ENCODE results near the gene TPX2.
A peak's percentile ranks its signal among the peaks of the same experiment; 100 is the strongest.
"Not testable (repeated sequence)": the region's sequence is repeated elsewhere in the genome, so short reads cannot be mapped to it uniquely, and the experiment has no call there.

Gene TPX2

GRCh38 chr20:31723319-31724078, 15.6 kb upstream of the TPX2 start:
- TF ChIP-seq CTCF (conservative IDR thresholded peaks at IDR 0.05; ENCODE audit: low read depth, low read length): peak; percentile 91
- peak overlapping the region; percentile 74 for H3K4me3 ChIP-seq (ENCODE audit: low read length)
- peak; percentile 91 for DNase-seq (ENCODE audit: low read depth)

GRCh38 chr20:31731321-31731717, 7.8 kb upstream of the TPX2 start:
- DNase-seq (ENCODE audit: low read depth): no peak
- H3K4me3 ChIP-seq (ENCODE audit: low read length): no peak overlapping the region
- TF ChIP-seq CTCF (conservative IDR thresholded peaks at IDR 0.05; ENCODE audit: low read depth, low read length): no peak

DNA sequence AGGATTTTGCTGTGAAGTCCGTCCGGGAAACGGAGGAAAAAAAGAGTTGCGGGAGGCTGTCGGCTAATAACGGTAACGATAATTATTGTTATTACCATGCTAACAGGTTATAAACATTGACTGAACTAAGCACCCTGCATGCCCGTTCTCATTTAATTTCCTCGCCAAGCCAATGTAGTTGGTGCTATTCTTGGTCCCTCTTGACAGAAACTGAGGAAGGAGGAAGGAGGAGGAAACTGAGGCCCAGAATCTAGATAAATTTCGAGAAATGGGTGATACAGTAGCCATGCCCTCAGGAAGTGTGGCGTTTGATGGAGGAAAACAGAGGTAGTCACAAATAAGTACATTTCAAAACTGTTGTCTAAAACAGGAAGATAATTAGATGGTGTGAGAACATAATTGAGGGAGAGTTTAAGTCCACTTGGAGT, 474 bp downstream of the TPX2 start:
- no peak for TF ChIP-seq CTCF (conservative IDR thresholded peaks at IDR 0.05; ENCODE audit: low read depth, low read length)
- DNase-seq (ENCODE audit: low read depth): no peak
- peak overlapping the region; percentile 86 for H3K4me3 ChIP-seq (ENCODE audit: low read length)

DNA sequence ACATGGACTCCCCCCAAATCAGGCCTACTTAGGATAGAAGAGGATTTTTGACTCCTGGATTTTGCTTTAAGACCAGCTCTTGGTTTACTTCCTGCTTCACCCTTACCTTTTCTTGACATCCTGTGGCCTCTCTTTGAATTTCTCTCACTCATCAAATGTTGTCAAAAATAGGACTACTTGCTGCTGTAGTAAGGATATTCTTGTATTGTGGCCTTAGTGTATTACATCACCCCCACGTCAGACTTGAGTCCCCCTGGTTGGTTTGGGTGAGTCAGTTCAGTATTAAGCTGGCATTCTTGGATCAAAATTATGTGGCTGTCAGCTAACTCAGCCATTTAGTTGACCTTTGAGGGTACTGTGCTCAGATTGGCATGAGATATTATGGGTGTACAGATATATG, 1.1 kb downstream of the TPX2 start:
- DNase-seq (ENCODE audit: low read depth): peak; percentile 70
- peak overlapping the region; percentile 86 for H3K4me3 ChIP-seq (ENCODE audit: low read length)
- TF ChIP-seq CTCF (conservative IDR thresholded peaks at IDR 0.05; ENCODE audit: low read depth, low read length): no peak

- H3K4me3 ChIP-seq (ENCODE audit: low read length): peak overlapping the region; percentile 86
- no peak for TF ChIP-seq CTCF (conservative IDR thresholded peaks at IDR 0.05; ENCODE audit: low read depth, low read length)
- no peak for DNase-seq (ENCODE audit: low read depth)
Observed at GRCh38 chr20:31740656-31741323, 1.7 kb downstream of the TPX2 start.

GRCh38 chr20:31746068-31746878, 7.2 kb downstream of the TPX2 start:
- no peak for TF ChIP-seq CTCF (conservative IDR thresholded peaks at IDR 0.05; ENCODE audit: low read depth, low read length)
- no peak overlapping the region for H3K4me3 ChIP-seq (ENCODE audit: low read length)
- DNase-seq (ENCODE audit: low read depth): no peak

DNA sequence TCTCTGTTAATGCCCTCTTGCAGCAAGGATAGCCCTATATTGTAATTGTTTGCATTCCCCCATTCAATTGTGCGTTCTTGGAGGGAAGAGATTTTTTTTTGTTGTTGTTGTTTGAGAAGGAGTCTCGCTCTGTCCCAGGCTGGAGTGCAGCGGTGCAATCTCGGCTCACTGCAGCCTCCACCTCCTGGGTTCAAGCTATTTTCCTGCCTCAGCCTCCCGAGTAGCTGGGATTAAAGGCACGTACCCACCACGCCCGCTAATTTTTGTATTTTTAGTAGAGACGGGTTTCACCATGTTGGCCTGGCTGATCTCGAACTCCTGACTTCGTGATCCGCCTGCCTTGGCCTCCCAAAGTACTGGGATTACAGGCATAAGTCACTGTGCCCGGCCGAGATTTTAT, 7.9 kb downstream of the TPX2 start:
- H3K4me3 ChIP-seq (ENCODE audit: low read length); DNase-seq (ENCODE audit: low read depth): not testable (repeated sequence)

All from retinal pigment epithelial cell (primary cell).